NCI-H82 (cell line): ENCODE results near the gene OTOG.

Source experiments
- DNase-seq: peaks from one replicate; lab custom pipeline; 2025; lab: John Stamatoyannopoulos, UW

The OTOG gene

GRCh38 chr11:17581732-17582053, 34.6 kb downstream of the OTOG start:
- no peak for DNase-seq

DNA sequence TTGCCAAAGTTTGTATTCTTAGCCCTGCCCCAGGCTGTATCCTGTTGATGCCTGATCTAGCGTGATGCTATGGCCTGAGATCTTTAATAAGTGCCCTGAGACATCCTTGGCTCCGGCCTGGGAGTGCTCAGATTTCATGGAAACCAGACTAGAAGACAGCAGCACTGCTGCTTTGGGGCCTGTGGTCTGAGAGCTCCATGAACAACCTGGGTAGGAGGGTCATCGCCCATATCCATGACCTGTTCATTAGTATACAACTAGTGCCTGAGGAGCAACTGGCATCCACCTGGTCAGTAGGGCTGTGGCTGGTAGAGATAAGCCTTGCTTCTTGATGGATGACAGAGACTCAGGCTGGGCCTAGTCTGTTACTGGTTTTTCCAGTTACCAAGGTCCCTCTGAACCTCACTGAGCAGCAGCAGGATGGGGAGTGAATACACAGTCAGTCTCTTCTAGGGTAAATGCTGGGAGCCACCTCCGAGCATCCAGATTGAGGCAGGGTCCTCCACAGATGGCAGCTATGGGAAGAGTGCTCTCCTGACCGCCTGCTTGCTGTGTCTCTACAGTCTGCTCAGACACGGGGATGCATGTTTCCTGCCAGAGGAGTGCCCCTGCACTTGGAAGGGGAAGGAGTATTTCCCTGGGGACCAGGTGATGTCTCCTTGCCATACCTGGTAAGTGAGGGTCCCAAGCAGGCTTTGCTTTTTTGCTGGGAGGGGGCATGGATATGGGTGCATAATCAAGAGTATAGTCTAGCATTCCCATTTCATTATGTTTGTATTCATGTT, 39.0 kb downstream of the OTOG start:
- DNase-seq: no peak

GRCh38 chr11:17588166-17588565, 41.1 kb downstream of the OTOG start:
- no peak for DNase-seq

DNA sequence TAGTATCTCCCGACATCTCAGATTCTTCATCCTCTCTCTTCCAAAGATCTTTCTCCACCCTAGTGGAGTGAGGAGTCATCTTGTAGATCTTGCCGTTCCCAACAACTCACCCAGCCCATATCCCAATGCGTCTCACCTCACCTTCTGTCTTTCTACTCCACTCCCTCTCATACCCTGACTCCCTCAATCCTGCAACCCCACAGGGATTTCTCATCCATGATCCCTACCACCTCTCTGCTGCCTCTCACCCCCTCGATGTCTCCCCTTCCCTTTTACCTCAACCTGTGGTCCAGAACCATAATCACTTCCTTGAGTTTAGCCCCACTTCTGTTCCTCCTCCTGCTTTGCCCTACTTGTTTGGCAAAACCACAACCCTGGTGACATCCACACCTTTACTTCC, 41.7 kb downstream of the OTOG start:
- DNase-seq: no peak

GRCh38 chr11:17590463-17590862, 43.4 kb downstream of the OTOG start:
- DNase-seq: no peak

GRCh38 chr11:17591293-17591692, 44.2 kb downstream of the OTOG start:
- DNase-seq: no peak

- no peak for DNase-seq
Observed at GRCh38 chr11:17593466-17594245, 46.6 kb downstream of the OTOG start.

DNA sequence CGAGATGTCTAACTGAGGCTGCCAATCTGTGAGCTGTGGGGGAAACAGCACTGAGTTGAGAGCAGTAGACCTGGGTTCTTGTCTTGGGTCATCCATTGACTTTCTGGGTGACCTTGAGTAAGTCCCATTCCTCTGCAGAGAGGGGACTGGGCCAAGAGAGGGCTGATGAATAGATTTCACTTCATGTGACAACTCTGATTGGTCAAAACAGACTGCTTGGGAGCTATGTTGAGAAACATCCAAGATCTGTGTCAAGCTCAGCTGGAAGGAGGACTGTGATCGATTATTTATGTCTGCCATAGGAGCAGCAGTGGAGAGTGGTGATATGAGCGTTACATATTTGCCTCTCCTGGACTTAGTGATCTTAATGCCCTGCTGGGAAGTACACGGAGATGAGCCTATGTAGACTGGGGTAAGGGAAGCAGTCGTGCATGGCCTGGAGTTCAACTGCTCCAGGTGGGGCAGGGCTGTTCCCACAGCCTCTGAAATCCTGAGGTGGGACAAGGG, 47.7 kb downstream of the OTOG start:
- no peak for DNase-seq

- DNase-seq: no peak
Observed at GRCh38 chr11:17595526-17596309, 48.7 kb downstream of the OTOG start.

- DNase-seq: no peak
Observed at GRCh38 chr11:17596310-17596669, 49.2 kb downstream of the OTOG start.

DNA sequence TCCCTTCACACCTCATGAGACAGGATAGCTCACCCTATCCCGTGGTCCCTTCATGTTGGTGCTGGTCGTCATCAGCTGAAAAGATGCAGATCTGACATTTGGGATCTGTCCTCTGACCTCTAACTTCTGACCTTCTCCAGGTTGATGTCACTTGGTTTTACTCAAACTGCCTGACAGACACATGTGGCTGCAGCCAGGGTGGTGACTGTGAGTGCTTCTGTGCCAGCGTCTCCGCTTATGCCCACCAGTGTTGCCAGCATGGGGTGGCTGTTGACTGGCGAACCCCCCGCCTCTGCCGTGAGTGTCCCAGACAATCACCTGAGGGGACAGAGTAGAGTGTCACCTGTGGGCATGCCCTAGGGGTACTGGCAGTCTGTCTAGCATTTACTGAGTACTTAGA, 49.7 kb downstream of the OTOG start:
- DNase-seq: no peak

GRCh38 chr11:17597770-17598169, 50.7 kb downstream of the OTOG start:
- no peak for DNase-seq

GRCh38 chr11:17598700-17599459, 51.8 kb downstream of the OTOG start:
- DNase-seq: peak; percentile 85

- DNase-seq: no peak
Observed at GRCh38 chr11:17599460-17599925, 52.4 kb downstream of the OTOG start.

GRCh38 chr11:17600316-17601255, 53.5 kb downstream of the OTOG start:
- no peak for DNase-seq

DNA sequence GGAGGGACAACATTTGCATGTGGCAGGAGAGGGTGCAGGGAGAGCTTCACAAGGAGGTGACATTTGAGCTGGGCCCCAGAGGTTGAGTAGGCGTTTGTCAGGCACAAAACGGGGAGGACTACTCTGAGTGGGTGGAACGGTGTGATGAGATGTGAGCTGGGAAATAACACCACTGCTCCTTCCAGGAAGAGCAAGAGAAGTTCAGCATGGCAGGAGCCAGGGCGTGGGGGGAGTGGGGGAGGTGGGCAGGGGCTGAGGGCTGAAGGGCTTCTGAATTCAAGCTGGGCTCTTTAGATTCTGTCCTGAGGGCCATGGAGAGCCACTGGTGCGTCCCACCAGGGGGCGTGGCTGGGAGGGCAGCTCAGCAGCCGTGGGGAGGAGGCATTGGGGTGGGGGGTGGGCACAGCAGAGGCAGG, 54.2 kb downstream of the OTOG start:
- peak; percentile 63 for DNase-seq

GRCh38 chr11:17601676-17602075, 54.6 kb downstream of the OTOG start:
- no peak for DNase-seq

DNA sequence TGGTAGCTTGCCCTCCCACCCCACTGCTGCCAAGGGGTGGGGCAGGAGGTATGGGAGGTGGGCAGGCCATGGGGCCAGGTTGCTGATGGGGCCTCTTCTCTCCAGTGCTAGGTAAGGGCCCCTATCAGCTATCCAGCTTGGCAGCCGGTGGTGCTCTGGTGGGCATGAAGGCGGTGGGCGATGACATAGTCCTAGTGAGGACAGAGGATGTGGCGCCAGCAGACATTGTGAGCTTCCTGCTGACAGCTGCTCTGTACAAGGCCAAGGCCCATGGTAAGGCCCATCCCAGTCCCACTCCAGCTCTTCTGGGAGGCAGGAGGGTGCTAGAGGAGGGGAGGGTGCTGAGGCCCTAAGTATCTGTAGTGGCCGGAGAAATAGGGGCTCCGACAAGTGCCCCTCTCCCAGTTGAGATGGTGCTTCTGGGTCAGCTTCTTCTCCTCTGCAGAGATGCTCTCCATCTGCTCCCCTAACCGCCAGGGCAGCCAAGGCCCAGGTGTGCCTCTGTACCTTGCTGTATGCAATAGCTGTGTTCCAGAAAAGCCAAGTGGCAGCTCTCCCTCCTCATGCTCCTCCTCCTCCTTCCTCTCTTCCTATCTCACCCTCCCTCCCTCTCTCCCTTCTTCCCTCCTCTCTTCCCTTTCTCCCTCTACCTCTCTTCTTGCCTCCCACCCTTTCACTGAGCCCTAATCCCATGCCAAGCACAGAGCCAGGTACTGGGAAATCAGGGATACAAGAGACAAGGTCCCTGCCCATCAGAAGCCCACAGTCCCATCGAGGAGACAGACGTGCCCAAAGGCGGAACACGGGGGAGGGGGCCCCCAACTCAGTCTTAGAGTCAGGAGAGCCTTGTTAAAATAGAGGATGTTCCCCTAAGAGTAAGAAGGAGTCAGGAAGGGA, 55.3 kb downstream of the OTOG start:
- no peak for DNase-seq

- DNase-seq: no peak
Observed at GRCh38 chr11:17603056-17603825, 56.2 kb downstream of the OTOG start.
